ENCODE results near the gene FNDC1. TPM values are rescaled to one million over a fixed set of nuclear protein-coding genes. Genes with fewer than 3 reads are reported as not detected.
A peak's percentile ranks its signal among the peaks of the same experiment; 100 is the strongest.

The FNDC1 gene
- total RNA-seq, 2 donors from 2014 or later = 0.52 TPM; not detected in 1

- intact Hi-C loops (cut with DNase I) = loop anchor here (10.0 kb wide), 1 partner anchor 484 kb away; no protein-coding TSS in a partner anchor
Observed at GRCh38 chr6:159170999-159171712, 2.0 kb downstream of the FNDC1 start.

GRCh38 chr6:159172091-159172491 lies 2.9 kb downstream of the FNDC1 start:
- WGBS, 2 donors = 38 to 45% methylated on average over 1 of the region's 1 CpG
- DNase-seq = no peak
- H3K4me1 ChIP-seq = peaks cover 16% of the 10 kb centered on the region
- H3K27ac ChIP-seq = no peak overlapping the region
- no peaks in the 10 kb centered on the region for H3K9me3 ChIP-seq
- peaks cover 0 to 13% of the 10 kb centered on the region in 2 donors for H3K27me3 ChIP-seq
- no peak for TF ChIP-seq POLR2A (IDR thresholded peaks at IDR 0.05)
- no peaks in the 10 kb centered on the region for H3K36me3 ChIP-seq (replicated peaks in 1 of 2; ENCODE audit: insufficient read depth in 1 of 2, low read depth in 2 of 2)
- no peak overlapping the region for H3K4me3 ChIP-seq
- intact Hi-C loops (cut with DNase I) = loop anchor here (10.0 kb wide), 1 partner anchor 483 kb away; no protein-coding TSS in a partner anchor
- no peak for ATAC-seq

More at GRCh38 chr6:159170999-159171712, 2.0 kb downstream of the FNDC1 start:
- H3K36me3 ChIP-seq (replicated peaks in 1 of 2; ENCODE audit: insufficient read depth in 1 of 2, low read depth in 2 of 2) = no peaks in the 10 kb centered on the region
- H3K4me3 ChIP-seq = no peak overlapping the region
- H3K4me1 ChIP-seq = peaks cover 16% of the 10 kb centered on the region
- DNase-seq = no peak
- peaks cover 0 to 13% of the 10 kb centered on the region in 2 donors for H3K27me3 ChIP-seq
- no peaks in the 10 kb centered on the region for H3K9me3 ChIP-seq
- ATAC-seq = no peak
- TF ChIP-seq CTCF (IDR thresholded peaks at IDR 0.05) (no peak), POLR2A (IDR thresholded peaks at IDR 0.05) (no peak)
- WGBS, 2 donors = 30 to 38% methylated on average over 13 of the region's 13 CpGs
- H3K27ac ChIP-seq = no peak overlapping the region

GRCh38 chr6:159174263-159174969 lies 5.2 kb downstream of the FNDC1 start:
- H3K9me3 ChIP-seq = no peaks in the 10 kb centered on the region
- peak; percentile 66 to 76 (median 72) for DNase-seq
- intact Hi-C loops (cut with DNase I) = loop anchor here (10.0 kb wide), 1 partner anchor 480 kb away; no protein-coding TSS in a partner anchor
- ATAC-seq = peak; percentile 85
- 9 to 14% methylated on average over 19 of the region's 19 CpGs for WGBS, 2 donors
- no peaks in the 10 kb centered on the region for H3K36me3 ChIP-seq (replicated peaks in 1 of 2; ENCODE audit: insufficient read depth in 1 of 2, low read depth in 2 of 2)
- no peak overlapping the region for H3K27ac ChIP-seq
- no peak overlapping the region for H3K4me3 ChIP-seq
- peaks cover 9% of the 10 kb centered on the region for H3K4me1 ChIP-seq
- TF ChIP-seq POLR2A (IDR thresholded peaks at IDR 0.05) (no peak), CTCF (IDR thresholded peaks at IDR 0.05) (peak; percentile 60 to 89 (median 75))
- H3K27me3 ChIP-seq = peaks cover 0 to 8% of the 10 kb centered on the region in 2 donors

GRCh38 chr6:159176913-159177312 lies 7.7 kb downstream of the FNDC1 start:
- Histone ChIP-seq H3K27me3 (no peaks in the 10 kb centered on the region), H3K9me3 (no peaks in the 10 kb centered on the region), H3K36me3 (replicated peaks in 1 of 2; ENCODE audit: insufficient read depth in 1 of 2, low read depth in 2 of 2) (no peaks in the 10 kb centered on the region), H3K4me3 (no peak overlapping the region), H3K4me1 (no peaks in the 10 kb centered on the region), H3K27ac (no peak overlapping the region)
- DNase-seq (no peak), ATAC-seq (no peak)
- WGBS, 2 donors = 83 to 86% methylated on average over 4 of the region's 4 CpGs
- TF ChIP-seq CTCF (IDR thresholded peaks at IDR 0.05) (no peak), POLR2A (IDR thresholded peaks at IDR 0.05) (no peak)
- intact Hi-C loops (cut with DNase I) = loop anchor here (10.0 kb wide), 1 partner anchor 478 kb away; no protein-coding TSS in a partner anchor

GRCh38 chr6:159178847-159179246 lies 9.6 kb downstream of the FNDC1 start:
- WGBS, 2 donors = 80 to 81% methylated on average over 8 to 9 of the region's 9 CpGs
- TF ChIP-seq POLR2A (IDR thresholded peaks at IDR 0.05) (no peak), CTCF (IDR thresholded peaks at IDR 0.05) (no peak)
- Histone ChIP-seq H3K4me1 (no peaks in the 10 kb centered on the region), H3K4me3 (no peak overlapping the region), H3K9me3 (no peaks in the 10 kb centered on the region), H3K27me3 (no peaks in the 10 kb centered on the region), H3K36me3 (replicated peaks in 1 of 2; ENCODE audit: insufficient read depth in 1 of 2, low read depth in 2 of 2) (no peaks in the 10 kb centered on the region), H3K27ac (no peak overlapping the region)
- no peak for ATAC-seq
- no peak for DNase-seq
- intact Hi-C loops (cut with DNase I) = loop anchor here (10.0 kb wide), 1 partner anchor 476 kb away; no protein-coding TSS in a partner anchor
